Stimulated activated CD4-positive, alpha-beta T cell treated with anti-CD3 and anti-CD28 coated beads, Interleukin-15, amount 100 ng/mL, for 1 hour (primary cell): ENCODE measurements around the gene PLXNB1.
"Not testable (repeated sequence)": the region's sequence is repeated elsewhere in the genome, so short reads cannot be mapped to it uniquely, and the experiment has no call there.

ENCODE experiments used
- DNase-seq, 2 donors: peaks; one replicate each; pipeline ENCODE4 v3.0.0-alpha.2; 2020; ENCODE audit warnings: low read depth in 1 of 2, low spot score in 1 of 2

Gene PLXNB1, protein sequence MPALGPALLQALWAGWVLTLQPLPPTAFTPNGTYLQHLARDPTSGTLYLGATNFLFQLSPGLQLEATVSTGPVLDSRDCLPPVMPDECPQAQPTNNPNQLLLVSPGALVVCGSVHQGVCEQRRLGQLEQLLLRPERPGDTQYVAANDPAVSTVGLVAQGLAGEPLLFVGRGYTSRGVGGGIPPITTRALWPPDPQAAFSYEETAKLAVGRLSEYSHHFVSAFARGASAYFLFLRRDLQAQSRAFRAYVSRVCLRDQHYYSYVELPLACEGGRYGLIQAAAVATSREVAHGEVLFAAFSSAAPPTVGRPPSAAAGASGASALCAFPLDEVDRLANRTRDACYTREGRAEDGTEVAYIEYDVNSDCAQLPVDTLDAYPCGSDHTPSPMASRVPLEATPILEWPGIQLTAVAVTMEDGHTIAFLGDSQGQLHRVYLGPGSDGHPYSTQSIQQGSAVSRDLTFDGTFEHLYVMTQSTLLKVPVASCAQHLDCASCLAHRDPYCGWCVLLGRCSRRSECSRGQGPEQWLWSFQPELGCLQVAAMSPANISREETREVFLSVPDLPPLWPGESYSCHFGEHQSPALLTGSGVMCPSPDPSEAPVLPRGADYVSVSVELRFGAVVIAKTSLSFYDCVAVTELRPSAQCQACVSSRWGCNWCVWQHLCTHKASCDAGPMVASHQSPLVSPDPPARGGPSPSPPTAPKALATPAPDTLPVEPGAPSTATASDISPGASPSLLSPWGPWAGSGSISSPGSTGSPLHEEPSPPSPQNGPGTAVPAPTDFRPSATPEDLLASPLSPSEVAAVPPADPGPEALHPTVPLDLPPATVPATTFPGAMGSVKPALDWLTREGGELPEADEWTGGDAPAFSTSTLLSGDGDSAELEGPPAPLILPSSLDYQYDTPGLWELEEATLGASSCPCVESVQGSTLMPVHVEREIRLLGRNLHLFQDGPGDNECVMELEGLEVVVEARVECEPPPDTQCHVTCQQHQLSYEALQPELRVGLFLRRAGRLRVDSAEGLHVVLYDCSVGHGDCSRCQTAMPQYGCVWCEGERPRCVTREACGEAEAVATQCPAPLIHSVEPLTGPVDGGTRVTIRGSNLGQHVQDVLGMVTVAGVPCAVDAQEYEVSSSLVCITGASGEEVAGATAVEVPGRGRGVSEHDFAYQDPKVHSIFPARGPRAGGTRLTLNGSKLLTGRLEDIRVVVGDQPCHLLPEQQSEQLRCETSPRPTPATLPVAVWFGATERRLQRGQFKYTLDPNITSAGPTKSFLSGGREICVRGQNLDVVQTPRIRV (N-terminal part only)

DNA sequence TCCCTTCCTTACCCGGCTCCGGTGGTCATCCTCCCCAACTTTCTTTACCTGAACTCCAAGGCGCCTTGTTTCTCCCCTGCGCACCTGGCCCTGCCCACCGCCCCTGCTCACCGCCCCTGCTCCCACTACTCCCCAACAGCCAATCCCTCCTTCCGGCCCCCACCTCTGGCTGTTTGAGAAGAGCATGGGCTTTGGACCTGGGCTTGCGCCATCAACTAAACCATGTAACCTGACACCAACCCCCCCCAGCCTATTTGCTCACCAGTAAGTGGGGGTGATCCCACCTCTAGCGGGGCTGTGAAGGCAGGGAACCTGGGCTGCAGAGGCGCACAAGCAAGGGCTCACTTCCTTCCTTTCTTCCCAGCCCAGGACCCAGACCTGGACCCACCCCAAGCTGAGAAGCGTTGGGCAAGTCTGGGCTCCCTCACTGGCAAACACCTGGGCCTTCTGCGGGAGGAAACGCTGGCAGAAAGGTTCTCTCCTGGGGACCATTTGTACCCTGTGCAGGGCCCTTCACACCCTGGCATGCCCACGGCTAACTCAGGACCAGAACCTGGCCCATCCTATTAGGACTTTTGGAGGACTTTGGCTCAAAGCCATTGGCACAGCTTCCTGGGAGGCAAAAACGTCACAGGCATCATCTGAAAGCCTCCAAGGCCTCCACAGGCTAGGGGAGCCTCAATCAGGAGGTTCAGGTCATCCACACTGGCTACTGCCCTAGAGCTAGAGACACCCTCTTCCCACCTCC lies at the start of gene PLXNB1:
Gene PLXNB1 (minus strand): TSS at position 127 of the 748 bp plus-strand sequence. CDS start 5,475 bp downstream, outside the sequence.
- no peak for DNase-seq

DNA sequence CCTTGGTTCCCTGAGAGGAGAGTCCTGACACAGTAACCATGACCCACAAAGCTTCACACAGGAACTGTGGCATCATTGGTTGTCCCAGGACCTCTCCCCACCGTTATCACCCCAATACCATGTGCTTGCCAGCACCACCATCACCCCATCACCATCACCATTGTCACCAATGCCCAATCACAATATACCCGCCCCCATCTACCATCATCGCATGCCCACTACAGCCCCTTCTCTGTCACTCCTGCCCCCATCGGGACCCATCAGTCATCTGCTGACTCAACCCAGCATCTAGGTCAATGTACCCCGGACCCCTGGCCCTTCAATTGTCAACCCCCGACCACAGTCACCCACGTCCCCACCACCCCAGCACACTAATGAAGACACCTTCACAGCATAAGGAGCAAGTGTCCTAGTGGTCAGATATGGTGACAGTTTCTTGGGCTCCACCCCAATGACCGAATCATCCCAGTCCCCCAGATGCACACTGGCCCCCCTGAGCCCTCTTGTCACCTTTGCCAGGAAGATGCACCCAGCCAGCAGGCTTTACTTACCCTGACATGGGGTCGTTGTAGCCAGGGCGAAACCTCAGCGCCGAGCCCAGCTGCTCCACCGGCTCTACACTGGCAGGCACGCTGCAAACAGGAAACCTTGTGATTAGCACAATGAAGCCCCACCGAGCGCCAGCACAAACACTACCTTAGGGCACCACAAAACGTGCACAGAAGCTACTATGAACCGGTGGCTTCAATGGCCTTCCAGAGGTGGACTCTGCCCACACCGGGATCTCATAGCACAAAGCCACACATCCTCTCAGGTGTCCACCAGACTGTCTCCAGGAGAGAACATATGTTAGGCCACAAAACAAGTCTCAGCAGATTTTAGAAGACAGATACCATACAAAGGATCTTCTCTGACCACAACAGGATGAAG lies 49.0 kb upstream of the PLXNB1 start:
- peak in 1 of 2 donors; percentile 30 for DNase-seq

DNA sequence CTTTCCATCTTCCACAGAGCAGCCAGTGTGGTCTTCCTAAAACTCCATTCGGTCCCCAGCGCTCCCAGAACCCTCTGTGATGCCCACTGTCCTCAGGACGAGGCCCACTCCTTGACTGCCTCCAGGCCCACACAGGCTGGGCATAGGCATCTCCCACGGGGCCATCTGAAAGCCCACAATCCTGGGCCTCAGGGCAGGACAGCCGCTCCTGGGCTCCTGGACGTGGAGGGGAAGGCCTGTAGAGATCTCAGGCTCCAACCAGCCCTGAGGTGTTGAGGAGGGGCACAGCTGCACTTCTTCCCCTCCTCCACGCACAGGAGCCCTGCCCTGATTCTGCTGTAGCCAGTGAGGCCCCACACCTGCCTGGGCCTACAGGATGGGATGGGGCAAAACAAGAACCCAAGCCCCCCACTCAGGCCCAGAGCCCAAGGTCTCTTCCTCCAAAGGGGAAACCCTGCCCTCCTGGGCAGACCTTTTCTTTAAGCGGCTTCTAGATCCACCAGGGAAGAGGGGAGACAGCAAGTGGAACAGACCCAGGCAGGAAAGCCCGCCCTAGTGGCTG lies 48.2 kb upstream of the PLXNB1 start:
- DNase-seq = no peak

DNA sequence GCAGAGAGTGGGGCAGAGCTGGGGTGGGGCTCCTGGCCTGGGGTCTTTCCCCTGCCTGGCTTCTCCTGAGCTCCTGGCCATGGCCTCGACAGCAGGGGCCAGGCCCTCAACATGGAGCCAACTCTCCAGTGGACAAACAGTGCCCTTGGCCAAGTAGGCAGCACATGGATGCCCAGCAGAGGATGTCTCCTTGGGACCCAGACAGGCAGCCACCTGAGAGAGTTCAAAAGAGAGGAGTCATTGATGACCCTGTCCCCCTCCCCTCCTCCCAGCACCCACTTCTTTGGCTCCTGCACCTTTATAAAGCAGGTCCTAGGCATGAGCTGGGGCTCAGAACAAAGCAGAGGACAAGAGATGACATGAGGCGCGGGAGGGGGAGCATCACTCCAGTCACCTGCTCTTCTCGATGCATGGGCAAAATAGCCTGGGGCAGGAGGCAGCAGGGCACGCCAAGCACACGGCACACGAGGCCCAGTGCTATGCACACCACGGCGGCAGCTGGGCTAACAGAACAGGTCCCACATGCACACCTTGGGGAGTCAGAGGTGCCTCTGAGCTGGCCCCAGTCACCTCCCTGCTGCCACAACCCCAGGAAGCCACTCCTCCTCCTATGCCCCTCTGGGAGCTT lies 46.7 kb upstream of the PLXNB1 start:
- no peak for DNase-seq

DNA sequence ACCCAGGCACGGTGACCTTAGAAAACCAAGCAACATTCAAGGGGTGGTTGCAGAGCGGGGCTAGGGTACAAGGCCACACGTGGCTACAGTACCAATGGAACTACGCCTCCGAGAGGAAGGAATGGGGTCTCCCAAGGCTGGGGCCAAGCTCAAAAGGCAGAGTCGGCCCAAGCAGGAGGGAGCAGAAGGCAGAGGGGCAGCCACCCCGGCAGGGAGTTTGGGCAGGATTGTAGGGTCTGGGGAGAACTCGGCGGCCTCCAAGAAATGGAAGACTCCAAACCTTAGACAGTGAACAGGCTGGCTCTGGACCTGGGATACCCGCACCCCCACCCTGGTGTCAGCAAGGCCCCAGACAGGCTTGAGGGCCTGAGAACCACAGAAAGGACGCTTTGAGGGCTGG lies 45.3 kb upstream of the PLXNB1 start:
- no peak for DNase-seq

DNA sequence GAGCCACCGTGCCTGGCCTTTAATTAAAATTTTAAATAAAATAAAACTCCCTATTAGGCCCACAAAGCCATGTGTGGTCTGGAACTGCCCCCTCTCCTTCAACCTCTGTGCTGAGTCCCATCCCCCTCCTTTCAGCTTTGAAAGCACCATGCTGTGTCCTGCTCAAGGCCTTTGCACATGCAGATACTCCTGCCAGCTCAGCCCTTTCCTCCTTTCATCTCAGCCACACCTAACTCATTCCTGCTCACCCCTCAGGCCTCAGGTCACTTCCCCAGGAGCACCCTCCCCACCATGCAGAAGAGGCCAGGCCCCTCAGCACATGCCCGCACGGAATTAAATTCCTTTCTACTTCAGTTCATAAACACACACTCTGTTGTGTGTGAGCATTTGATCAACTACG lies 44.7 kb upstream of the PLXNB1 start:
- DNase-seq = no peak

DNA sequence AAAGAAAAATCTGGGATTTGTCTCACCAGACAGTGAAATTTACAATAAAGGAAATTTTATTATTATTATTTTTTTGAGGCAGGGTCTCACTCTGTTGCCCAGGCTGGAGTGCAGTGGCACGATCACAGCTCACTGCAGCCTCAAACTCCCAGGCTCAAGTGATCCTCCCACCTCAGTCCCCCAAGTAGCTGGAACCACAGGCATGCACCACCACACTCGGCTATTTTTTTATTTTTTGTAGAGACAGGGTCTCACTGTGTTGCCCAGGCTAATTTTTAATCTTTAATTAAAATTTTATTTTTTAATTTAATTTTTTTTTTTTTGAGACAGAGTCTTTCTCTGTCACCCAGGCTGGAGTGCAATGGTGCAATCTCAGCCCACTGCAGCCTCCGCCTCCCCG lies 44.1 kb upstream of the PLXNB1 start:
- DNase-seq = not testable (repeated sequence)

DNA sequence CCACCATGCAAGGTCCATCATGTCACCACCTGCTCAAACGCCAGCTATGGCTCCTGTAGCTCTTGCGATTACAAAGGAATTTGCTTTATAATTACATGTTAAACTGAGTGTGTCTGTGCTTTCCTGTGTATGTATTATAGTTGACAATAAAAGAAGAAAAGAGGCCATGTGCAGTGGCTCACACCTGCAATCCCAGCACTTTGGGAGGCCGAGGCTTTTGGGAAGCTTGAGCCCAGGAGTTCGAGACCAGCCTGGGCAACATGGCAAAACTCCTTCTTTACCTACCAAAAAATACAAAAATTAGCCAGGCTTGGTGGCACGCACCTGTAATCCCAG lies 43.7 kb upstream of the PLXNB1 start:
- DNase-seq = no peak

DNA sequence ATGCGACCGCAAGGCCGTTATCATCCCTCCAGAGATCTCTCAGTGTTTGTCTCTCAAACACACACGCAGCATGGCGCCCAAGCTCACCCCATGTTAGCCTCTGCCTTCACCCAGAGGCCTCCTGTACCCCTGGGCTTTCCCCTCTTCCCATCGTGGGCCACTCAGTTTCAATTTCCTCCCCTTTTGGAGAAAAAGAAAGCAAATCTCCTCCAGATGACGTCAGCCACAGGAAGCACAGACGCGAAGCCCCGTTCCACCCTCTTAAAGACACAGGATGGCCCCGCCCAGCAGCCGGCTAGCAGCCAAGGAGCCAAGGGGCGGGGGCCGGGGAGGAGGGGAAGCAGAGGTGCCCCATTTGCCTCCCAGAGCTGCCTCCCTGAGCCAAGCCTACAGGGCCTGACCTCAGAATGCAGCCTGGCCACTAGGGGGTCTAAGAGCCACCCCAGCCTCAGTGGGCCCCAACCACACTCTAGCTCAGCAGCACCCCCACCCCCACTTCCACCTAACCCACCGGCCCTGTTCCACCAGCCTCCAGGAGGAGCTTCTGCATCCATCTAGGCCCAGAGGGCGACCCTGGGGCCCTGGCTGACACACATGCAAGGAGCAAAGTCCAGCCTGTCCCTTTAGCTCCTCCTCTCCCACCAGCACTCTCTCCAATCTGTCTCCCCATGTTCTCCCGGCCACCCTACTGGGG lies 43.2 kb upstream of the PLXNB1 start:
- DNase-seq = peak; percentile 85 to 88

DNA sequence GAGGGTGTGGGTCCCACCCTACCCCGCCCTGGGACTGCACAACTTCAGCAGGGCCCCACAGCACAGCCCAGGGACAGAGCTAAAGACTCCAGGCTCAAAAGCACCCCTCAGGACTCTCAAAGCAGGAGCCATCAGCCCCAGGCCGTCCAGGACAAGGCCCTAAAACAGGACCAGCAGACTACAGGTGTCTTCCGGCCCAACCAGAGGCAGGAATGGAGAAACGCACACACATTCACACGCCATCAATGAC lies 42.7 kb upstream of the PLXNB1 start:
- DNase-seq = no peak

DNA sequence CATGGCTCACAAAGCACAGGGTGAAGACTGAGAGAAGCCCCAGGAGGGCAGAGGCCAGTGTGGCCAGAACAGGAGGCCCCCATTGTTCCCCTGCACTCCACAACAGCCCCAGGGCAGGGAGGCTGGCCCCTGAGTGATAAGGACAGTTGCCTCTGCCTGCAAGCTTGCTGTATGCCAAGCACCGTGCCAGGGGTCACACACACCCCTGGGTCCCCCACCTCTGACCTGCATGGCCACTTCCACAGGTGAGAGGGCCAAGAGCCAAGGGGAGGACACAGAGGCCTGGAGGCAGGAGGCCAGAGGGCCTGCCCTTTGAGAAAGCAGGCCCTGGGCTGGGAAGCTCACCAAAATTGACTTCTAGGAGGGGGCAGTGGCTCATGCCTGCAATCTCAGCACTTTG lies 40.4 kb upstream of the PLXNB1 start:
- no peak for DNase-seq

DNA sequence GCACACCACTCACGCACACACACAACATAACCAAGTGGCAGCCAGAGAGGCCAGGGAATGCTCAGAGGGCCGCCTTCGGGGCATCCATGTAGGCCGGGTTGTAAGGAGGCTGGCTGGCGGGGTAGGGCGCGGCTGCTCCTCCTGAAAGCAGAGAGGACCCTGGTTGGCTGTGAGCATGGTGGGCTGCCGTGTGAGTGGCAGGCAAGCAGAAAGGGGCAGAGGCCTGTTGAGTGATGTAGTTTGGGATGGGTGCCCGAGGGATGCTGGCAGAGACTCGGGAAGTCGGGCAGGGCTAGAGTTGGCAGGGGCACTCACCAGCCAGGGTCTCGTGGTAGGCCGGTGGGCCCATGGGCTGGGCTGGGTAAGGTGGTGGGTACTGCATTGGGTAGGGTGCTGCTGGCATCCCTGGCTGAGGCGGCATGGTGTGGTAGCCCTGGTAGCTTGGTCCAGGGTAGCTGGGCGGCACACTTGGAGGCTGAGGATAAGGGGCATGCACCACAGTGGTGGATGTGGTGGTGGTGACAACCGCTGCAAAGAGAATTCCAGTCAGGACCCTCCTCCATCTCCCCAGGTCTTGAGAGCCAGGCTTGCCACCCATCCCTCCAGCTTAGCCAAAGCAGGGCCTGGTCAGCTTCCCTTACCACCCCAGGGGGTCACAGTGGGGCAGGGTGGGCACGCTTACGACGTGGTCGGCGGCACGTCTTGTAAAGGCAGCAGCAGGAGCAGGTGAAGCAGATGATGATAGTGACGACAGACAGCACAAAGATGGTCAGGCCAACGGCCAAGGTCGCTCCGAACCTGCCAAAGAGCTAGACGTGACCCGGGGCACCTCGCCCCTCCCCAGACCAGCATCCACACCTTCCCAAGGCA lies 39.4 kb upstream of the PLXNB1 start:
- no peak for DNase-seq

DNA sequence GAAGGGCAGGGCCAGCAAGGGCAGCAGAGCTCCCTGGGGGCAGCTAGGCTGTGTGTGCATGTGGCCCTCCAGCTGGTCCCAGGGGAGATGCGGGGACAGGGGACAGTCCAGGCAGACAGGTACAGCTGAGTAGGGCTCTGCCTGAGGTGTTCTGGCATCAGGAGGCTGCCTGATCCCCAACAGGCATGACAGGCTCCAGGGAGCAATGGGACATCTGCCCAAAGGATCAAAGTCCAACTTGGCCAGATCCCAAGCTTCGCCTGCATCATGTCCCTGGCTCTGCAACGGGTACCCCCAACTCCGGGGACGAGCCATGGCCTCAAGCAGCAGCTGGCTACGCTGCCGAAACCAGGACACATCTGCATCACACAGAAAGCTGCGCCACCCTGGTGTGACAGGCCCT lies 38.4 kb upstream of the PLXNB1 start:
- DNase-seq = no peak

DNA sequence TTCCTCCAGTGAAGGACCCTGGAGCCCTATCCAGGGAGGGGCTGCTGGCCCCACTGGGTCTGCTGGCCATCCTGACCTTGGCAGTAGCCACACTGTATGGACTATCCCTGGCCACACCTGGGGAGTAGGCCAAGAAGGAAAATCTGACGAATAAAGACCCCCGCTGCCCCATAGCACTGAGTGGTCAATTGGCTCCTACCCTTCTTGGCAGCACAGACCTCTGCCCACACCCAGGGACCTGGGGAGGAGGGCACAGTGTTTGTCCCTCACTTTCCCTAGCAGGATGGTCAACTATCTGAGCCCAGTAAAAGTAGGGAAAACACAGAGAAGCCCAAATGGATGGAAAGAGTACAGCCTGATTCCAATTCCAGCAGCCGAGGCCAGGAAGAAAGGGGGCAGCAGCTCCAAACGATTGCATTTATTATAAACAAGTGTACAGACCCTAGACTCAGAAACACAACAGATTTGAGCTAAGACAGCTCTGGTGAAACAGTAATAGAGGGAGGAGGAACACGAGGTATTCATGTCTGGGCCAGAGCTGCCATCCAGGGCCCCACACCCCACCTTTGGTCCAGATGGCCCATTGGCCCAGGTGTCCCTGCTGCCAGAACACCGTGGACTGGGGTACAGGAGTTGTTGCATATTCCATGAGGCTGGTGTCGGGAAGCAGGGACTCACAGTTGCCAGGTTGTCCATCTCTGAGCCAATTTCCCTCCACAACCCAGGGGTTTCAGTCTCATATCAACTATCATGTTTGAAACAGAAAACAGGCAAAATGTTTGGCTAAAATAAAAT lies 37.8 kb upstream of the PLXNB1 start:
- DNase-seq = no peak

DNA sequence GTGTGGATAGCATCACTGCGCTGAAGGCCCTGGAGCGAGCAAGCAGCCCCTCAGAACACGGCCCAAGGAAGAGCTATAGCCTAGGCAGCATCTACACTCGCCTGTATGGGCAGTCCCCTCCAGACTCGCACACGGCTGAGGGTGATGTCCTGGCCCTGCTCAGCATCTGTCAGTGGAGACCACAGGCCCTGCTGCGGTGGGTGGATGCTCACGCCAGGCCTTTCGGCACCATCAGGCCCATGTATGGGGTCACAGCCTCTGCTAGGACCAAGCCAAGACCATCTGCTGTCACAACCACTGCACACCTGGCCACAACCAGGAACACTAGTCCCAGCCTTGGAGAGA lies 37.2 kb upstream of the PLXNB1 start:
- DNase-seq = no peak

DNA sequence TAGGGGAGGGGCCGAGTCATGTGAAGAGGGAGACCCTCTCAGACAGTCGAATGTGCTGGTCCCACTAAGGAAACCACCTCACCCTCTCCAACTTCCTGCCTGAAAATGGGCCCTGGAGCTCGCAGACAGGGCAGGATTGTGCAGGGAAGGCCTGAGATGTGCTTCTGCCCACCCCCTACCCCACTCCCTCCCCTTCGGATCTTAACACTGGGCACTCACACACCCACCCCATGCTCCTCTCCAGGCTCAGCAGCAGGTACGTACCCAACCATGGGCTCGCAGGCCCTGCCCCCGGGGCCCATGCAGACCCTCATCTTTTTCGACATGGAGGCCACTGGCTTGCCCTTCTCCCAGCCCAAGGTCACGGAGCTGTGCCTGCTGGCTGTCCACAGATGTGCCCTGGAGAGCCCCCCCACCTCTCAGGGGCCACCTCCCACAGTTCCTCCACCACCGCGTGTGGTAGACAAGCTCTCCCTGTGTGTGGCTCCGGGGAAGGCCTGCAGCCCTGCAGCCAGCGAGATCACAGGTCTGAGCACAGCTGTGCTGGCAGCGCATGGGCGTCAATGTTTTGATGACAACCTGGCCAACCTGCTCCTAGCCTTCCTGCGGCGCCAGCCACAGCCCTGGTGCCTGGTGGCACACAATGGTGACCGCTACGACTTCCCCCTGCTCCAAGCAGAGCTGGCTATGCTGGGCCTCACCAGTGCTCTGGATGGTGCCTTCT lies 36.7 kb upstream of the PLXNB1 start:
- no peak for DNase-seq
